GM23338 (cell line): ENCODE data around the gene MTHFD2L. TPM values are rescaled to one million over a fixed set of nuclear protein-coding genes. Genes with fewer than 3 reads are reported as not detected.

Experiments
- ATAC-seq: fragments of 200-7000 bp; cut with Tn5 transposase; 3 replicates; pipeline ENCODE4 v1.9.1; 2020
- DNase-seq: peaks from one replicate; pipeline ENCODE4 v3.0.0-alpha.2; 2015; ENCODE audit warnings: low spot score
- H2AFZ ChIP-seq: fragments of 200-600 bp; sonication (generic); 2 replicates; pipeline ENCODE4 v1.8.0; 2016; ENCODE audit warnings: antibody characterized with exemption, mild to moderate bottlenecking, moderate library complexity
- H3F3A ChIP-seq: fragments of 200-600 bp; sonication (generic); replicated peaks from 2 replicates; pipeline ENCODE4 v1.8.0; 2017; ENCODE audit warnings: antibody characterized with exemption, mixed run types, low read depth
- H3K27ac ChIP-seq: fragments of 200-600 bp; sonication (generic); 2 replicates; pipeline ENCODE4 v1.6.1; 2016; ENCODE audit warnings: low read depth
- H3K27me3 ChIP-seq: fragments of 200-600 bp; sonication (generic); 2 replicates; pipeline ENCODE4 v1.8.0; 2016; ENCODE audit warnings: mild to moderate bottlenecking, mixed run types, moderate library complexity; ENCODE audit not compliant: insufficient read depth
- H3K36me3 ChIP-seq: fragments of 200-600 bp; sonication (generic); 2 replicates; pipeline ENCODE4 v1.8.0; 2016; ENCODE audit warnings: mild to moderate bottlenecking; ENCODE audit not compliant: insufficient read depth
- H3K4me1 ChIP-seq: fragments of 200-600 bp; sonication (generic); 2 replicates; pipeline ENCODE4 v1.8.0; 2016; ENCODE audit warnings: mild to moderate bottlenecking, moderate library complexity; ENCODE audit not compliant: insufficient read depth
- H3K4me2 ChIP-seq: fragments of 200-600 bp; sonication (generic); 2 replicates; pipeline ENCODE4 v1.7.1; 2017; ENCODE audit warnings: mixed run types
- H3K4me3 ChIP-seq: fragments of 200-600 bp; sonication (generic); 2 replicates; pipeline ENCODE4 v1.6.1; 2016; ENCODE audit warnings: mixed run types
- H3K79me2 ChIP-seq: fragments of 200-600 bp; sonication (generic); replicated peaks from 2 replicates; pipeline ENCODE4 v1.8.0; 2017; ENCODE audit warnings: mild to moderate bottlenecking; ENCODE audit not compliant: insufficient read depth
- H3K9me2 ChIP-seq: fragments of 200-600 bp; sonication (generic); 2 replicates; pipeline ENCODE4 v1.8.0; 2017; ENCODE audit not compliant: insufficient read depth
- H4K20me1 ChIP-seq: fragments of 200-600 bp; sonication (generic); replicated peaks from 2 replicates; pipeline ENCODE4 v1.8.0; 2017; ENCODE audit warnings: mild to moderate bottlenecking; ENCODE audit not compliant: insufficient read depth
- H3K27ac Mint-ChIP-seq: 2 replicates; pipeline ENCODE4 v1.8.0; 2020; ENCODE audit warnings: inconsistent platforms, mild to moderate bottlenecking, moderate library complexity, mixed read lengths
- H3K27me3 Mint-ChIP-seq: 3 replicates; pipeline ENCODE4 v1.8.0; 2022; ENCODE audit warnings: low read depth, mild to moderate bottlenecking, moderate library complexity, mixed read lengths, inconsistent platforms; ENCODE audit not compliant: insufficient read depth, poor library complexity
- H3K36me3 Mint-ChIP-seq: 3 replicates; pipeline ENCODE4 v1.8.0; 2021; ENCODE audit warnings: low read depth, mild to moderate bottlenecking, inconsistent platforms, moderate library complexity, mixed read lengths
- H3K4me1 Mint-ChIP-seq: 3 replicates; pipeline ENCODE4 v1.8.0; 2020; ENCODE audit warnings: mild to moderate bottlenecking, inconsistent platforms, mixed read lengths
- H3K4me3 Mint-ChIP-seq: 3 replicates; pipeline ENCODE4 v1.8.0; 2021; ENCODE audit warnings: moderate library complexity, mild to moderate bottlenecking, inconsistent platforms, mixed read lengths
- H3K9me3 Mint-ChIP-seq: 3 replicates; pipeline ENCODE4 v1.8.0; 2020; ENCODE audit warnings: moderate library complexity, mild to moderate bottlenecking, inconsistent platforms, mixed read lengths
- CTCF ChIP-seq, 2 experiments: fragments of 200-600 bp in 1 of 2; sonication (generic) in 1 of 2; conservative IDR thresholded peaks; 2 replicates each; pipeline versions ENCODE4 v1.5.1 to v1.6.1; 2016 to 2017; ENCODE audit warnings: antibody characterized with exemption in 2 of 2, low read depth in 2 of 2, mild to moderate bottlenecking in 2 of 2, moderate library complexity in 1 of 2
- EZH2 ChIP-seq: fragments of 200-600 bp; sonication (generic); IDR thresholded peaks from one replicate; pipeline ENCODE4 v1.8.0; 2017; ENCODE audit warnings: antibody characterized with exemption, mild to moderate bottlenecking, low read depth; ENCODE audit not compliant: unreplicated experiment
- EZH2phosphoT487 ChIP-seq: fragments of 200-600 bp; sonication (generic); IDR thresholded peaks from one replicate; pipeline ENCODE4 v1.8.1; 2018; ENCODE audit warnings: antibody characterized with exemption; ENCODE audit not compliant: unreplicated experiment
- POLR2AphosphoS5 ChIP-seq: IDR thresholded peaks from 2 replicates; pipeline ENCODE4 v1.6.1; 2016; ENCODE audit warnings: antibody characterized with exemption, low read depth
- STAT1 ChIP-seq: IDR thresholded peaks from one replicate; pipeline ENCODE4 v1.6.1; 2016; ENCODE audit warnings: antibody characterized with exemption; ENCODE audit not compliant: unreplicated experiment
- ZNF331 ChIP-seq: fragments of 250-450 bp; sonication (Bioruptor Pico); IDR thresholded peaks from 2 replicates; pipeline ENCODE4 v1.5.0; 2020; ENCODE audit warnings: low read depth, mild to moderate bottlenecking, moderate library complexity
- ZNF462 ChIP-seq: fragments of 250-450 bp; sonication (Bioruptor Pico); IDR thresholded peaks from 2 replicates; pipeline ENCODE4 v1.5.0; 2020; ENCODE audit warnings: mild to moderate bottlenecking, moderate library complexity
- polyA plus RNA-seq: library from polyadenylated mRNA; unstranded; fragments of >200 nt; fragmentation: Nextera tagmentation; extraction: Ambion mirVana; gene quantifications from 2 replicates; pipeline ENCODE4 v1.2.1, GENCODE V29; 2016
- total RNA-seq: library from RNA; depleted of rRNA; stranded (reverse); fragments of >200 nt; shearing (Covaris generic); gene quantifications from 2 replicates; pipeline ENCODE4 v1.2.3, GENCODE V29; 2014

Gene MTHFD2L
- total and polyA plus RNA-seq, 2 experiments from 2014 or later, result 24.4 to 35.7 TPM

GRCh38 chr4:74188912-74189311 is 31.0 kb downstream of the MTHFD2L start (continued):
- TF ChIP-seq CTCF (conservative IDR thresholded peaks at IDR 0.05; ENCODE audit: low read depth in 2 of 2) (no peak), ZNF331 (CRISPR knock-in tag) (no peak)

GRCh38 chr4:74189331-74190043 is 31.6 kb downstream of the MTHFD2L start:
- ATAC-seq, result peak; percentile 38; the same call in 2 of the 3 replicates
- Histone ChIP-seq H3K4me1 (peaks cover 8% of the 10 kb centered on the region), H4K20me1 (no peaks in the 10 kb centered on the region), H3K4me2 (no peak overlapping the region), H3K4me3 (no peak overlapping the region), H3K9me2 (no peaks in the 10 kb centered on the region), H3K36me3 (no peaks in the 10 kb centered on the region), H3K79me2 (no peaks in the 10 kb centered on the region), H3F3A (no peaks in the 10 kb centered on the region), H2AFZ (no peak overlapping the region), H3K27me3 (no peaks in the 10 kb centered on the region), H3K27ac (no peak overlapping the region)
- Mint-ChIP-seq H3K4me1 (peaks cover 12% of the 10 kb centered on the region), H3K27ac (no peak overlapping the region), H3K36me3 (no peaks in the 10 kb centered on the region), H3K9me3 (no peaks in the 10 kb centered on the region), H3K27me3 (no peaks in the 10 kb centered on the region), H3K4me3 (no peak overlapping the region)
- TF ChIP-seq EZH2 (no peak), STAT1 (no peak), CTCF (conservative IDR thresholded peaks at IDR 0.05; ENCODE audit: low read depth in 2 of 2) (peak; percentile 68 to 77), EZH2phosphoT487 (no peak)
- peak; percentile 76 for DNase-seq

- Histone ChIP-seq H3K4me1 (peaks cover 8% of the 10 kb centered on the region), H3K27ac (no peak overlapping the region), H3K27me3 (no peaks in the 10 kb centered on the region), H3K36me3 (no peaks in the 10 kb centered on the region), H3F3A (no peaks in the 10 kb centered on the region), H3K79me2 (no peaks in the 10 kb centered on the region), H4K20me1 (no peaks in the 10 kb centered on the region), H2AFZ (no peak overlapping the region), H3K9me2 (no peaks in the 10 kb centered on the region), H3K4me3 (no peak overlapping the region), H3K4me2 (no peak overlapping the region)
- ATAC-seq (no peak), DNase-seq (no peak)
- Mint-ChIP-seq H3K27me3 (no peaks in the 10 kb centered on the region), H3K9me3 (no peaks in the 10 kb centered on the region), H3K4me1 (peaks cover 12% of the 10 kb centered on the region), H3K36me3 (no peaks in the 10 kb centered on the region), H3K27ac (no peak overlapping the region), H3K4me3 (no peak overlapping the region)
- no peak for TF ChIP-seq ZNF462
- no peak for TF ChIP-seq POLR2AphosphoS5
- no peak for TF ChIP-seq EZH2
Observed at GRCh38 chr4:74190332-74190731, 32.4 kb downstream of the MTHFD2L start.
